ENCODE measurements around the gene STARD9.

- TF ChIP-seq EZH2phosphoT487 (IDR thresholded peaks at IDR 0.05; ENCODE audit: borderline replicate concordance) (no peak), CTCF (conservative IDR thresholded peaks at IDR 0.05; ENCODE audit: low read length) (no peak)
Observed at GRCh38 chr15:42616107-42616506, 40.7 kb downstream of the STARD9 start.
